ENCODE measurements around the gene MYO9B.
"Not testable (repeated sequence)": the region's sequence is repeated elsewhere in the genome, so short reads cannot be mapped to it uniquely, and the experiment has no call there.

MYO9B gene

GRCh38 chr19:17149393-17150135, 74.0 kb downstream of the MYO9B start:
- no peak for DNase-seq

GRCh38 chr19:17153996-17154395, 78.4 kb downstream of the MYO9B start:
- DNase-seq: no peak

- DNase-seq: no peak
Measured at GRCh38 chr19:17155251-17155650, 79.7 kb downstream of the MYO9B start.

- no peak for DNase-seq
Measured at GRCh38 chr19:17156296-17156946, 80.8 kb downstream of the MYO9B start.

GRCh38 chr19:17156947-17157302, 81.3 kb downstream of the MYO9B start:
- DNase-seq: no peak

GRCh38 chr19:17158584-17158983, 83.0 kb downstream of the MYO9B start:
- no peak for DNase-seq

GRCh38 chr19:17159466-17160393, 84.2 kb downstream of the MYO9B start:
- no peak for DNase-seq

GRCh38 chr19:17160908-17161307, 85.3 kb downstream of the MYO9B start:
- no peak for DNase-seq

GRCh38 chr19:17162131-17162530, 86.6 kb downstream of the MYO9B start:
- DNase-seq: not testable (repeated sequence)

- no peak for DNase-seq
Measured at GRCh38 chr19:17162580-17162979, 87.0 kb downstream of the MYO9B start.

GRCh38 chr19:17163652-17164051, 88.1 kb downstream of the MYO9B start:
- no peak for DNase-seq

- no peak for DNase-seq
Measured at GRCh38 chr19:17164639-17165038, 89.1 kb downstream of the MYO9B start.

- DNase-seq: no peak
Measured at GRCh38 chr19:17165715-17166114, 90.1 kb downstream of the MYO9B start.

GRCh38 chr19:17170538-17171297, 95.1 kb downstream of the MYO9B start:
- DNase-seq: no peak

- DNase-seq: no peak
Measured at GRCh38 chr19:17171874-17172273, 96.3 kb downstream of the MYO9B start.

GRCh38 chr19:17172624-17173345, 97.2 kb downstream of the MYO9B start:
- DNase-seq: no peak

GRCh38 chr19:17178291-17178690, 102.7 kb downstream of the MYO9B start:
- no peak for DNase-seq

GRCh38 chr19:17180997-17181702, 105.6 kb downstream of the MYO9B start:
- no peak for DNase-seq

- DNase-seq: no peak
Measured at GRCh38 chr19:17183271-17183761, 107.7 kb downstream of the MYO9B start.

GRCh38 chr19:17183858-17184321, 108.3 kb downstream of the MYO9B start:
- no peak for DNase-seq

- no peak for DNase-seq
Measured at GRCh38 chr19:17184371-17184841, 108.8 kb downstream of the MYO9B start.
